ENCODE measurements around the gene PON2. TPM values are rescaled to one million over a fixed set of nuclear protein-coding genes. Genes with fewer than 3 reads are reported as not detected.

Gene PON2
- total RNA-seq, 2 experiments from 2014 or later, result 6.5 to 8.6 TPM

GRCh38 chr7:95433129-95433528 is 1.7 kb downstream of the PON2 start:
- Mint-ChIP-seq H3K27me3 (peaks cover 4% of the 10 kb centered on the region), H3K36me3 (no peaks in the 10 kb centered on the region), H3K4me3 (no peak overlapping the region), H3K27ac (no peak overlapping the region), H3K4me1 (peaks cover 5% of the 10 kb centered on the region), H3K9me3 (no peaks in the 10 kb centered on the region)
- DNase-seq (no peak), ATAC-seq (ENCODE audit: low read depth) (no peak)
- POLR2A ChIA-PET, result no interaction called here

- Mint-ChIP-seq H3K9me3 (no peaks in the 10 kb centered on the region), H3K36me3 (no peaks in the 10 kb centered on the region), H3K27me3 (peaks cover 4% of the 10 kb centered on the region), H3K27ac (no peak overlapping the region), H3K4me3 (no peak overlapping the region), H3K4me1 (peaks cover 5% of the 10 kb centered on the region)
- POLR2A ChIA-PET, result no interaction called here
- DNase-seq, result no peak
- ATAC-seq (ENCODE audit: low read depth), result no peak
These were observed 2.2 kb downstream of the PON2 start for GRCh38 chr7:95432606-95433005.

DNA sequence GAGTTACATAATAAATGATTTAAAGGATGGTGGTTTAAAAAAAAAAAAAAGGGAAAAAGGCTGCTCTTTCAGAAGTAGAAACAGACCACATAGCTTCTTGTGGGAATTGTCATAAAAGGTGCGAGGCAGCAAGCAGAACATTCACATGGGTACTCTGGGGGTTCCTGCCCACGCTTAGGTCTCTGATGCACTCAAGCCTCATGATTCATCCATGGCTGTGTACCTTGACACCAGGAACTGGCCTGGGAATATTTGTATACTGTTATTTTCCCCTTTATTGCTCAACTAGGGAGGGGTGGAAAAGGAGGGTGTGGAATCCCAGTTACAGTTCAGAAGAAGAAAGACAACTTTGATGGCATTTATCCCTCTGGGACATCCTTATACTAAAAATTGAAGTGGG is 4.0 kb downstream of the PON2 start:
- no peaks in the 10 kb centered on the region for H3K9me3 Mint-ChIP-seq
- H3K4me3 Mint-ChIP-seq, result no peak overlapping the region
- H3K4me1 Mint-ChIP-seq, result peaks cover 5% of the 10 kb centered on the region
- H3K27ac Mint-ChIP-seq, result no peak overlapping the region
- DNase-seq (no peak), ATAC-seq (ENCODE audit: low read depth) (no peak)
- peaks cover 1% of the 10 kb centered on the region for H3K27me3 Mint-ChIP-seq
- H3K36me3 Mint-ChIP-seq, result no peaks in the 10 kb centered on the region
- POLR2A ChIA-PET, result no interaction called here

DNA sequence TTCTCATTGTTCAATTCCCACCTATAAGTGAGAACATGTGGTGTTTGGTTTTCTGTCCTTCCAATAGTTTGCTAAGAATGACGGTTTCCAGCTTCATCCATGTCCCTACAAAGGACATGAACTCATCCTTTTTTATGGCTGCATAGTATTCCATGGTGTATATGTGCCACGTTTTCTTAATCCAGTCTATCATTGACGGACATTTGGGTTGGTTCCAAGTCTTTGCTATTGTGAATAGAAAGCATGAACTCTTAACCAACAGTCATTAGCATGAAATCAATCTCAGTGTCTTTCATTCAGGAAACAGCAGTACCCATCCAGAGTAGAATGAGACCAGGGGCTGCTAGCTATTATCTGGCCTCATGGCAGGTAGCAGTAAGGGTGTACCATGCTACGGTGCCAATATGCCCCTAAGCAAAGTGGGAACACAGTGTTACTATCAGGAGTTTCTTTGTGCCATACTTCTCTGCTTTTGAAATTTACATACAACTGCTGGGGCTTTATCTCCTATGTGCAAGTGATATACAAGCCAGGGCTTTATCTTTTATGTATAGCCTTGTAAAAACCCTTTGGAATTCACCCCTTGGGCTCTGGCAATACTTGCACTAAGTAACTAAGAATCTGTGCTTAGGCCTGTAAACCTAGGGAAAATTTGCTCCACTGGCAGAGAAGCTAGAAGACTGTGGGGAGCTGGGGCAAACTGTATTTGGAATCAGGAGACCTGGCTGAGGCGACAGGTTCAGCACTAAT is 5.4 kb downstream of the PON2 start:
- ATAC-seq (ENCODE audit: low read depth), result no peak
- Mint-ChIP-seq H3K4me3 (no peak overlapping the region), H3K27me3 (peaks cover 1% of the 10 kb centered on the region), H3K27ac (no peak overlapping the region), H3K36me3 (no peaks in the 10 kb centered on the region), H3K9me3 (no peaks in the 10 kb centered on the region), H3K4me1 (no peaks in the 10 kb centered on the region)
- POLR2A ChIA-PET, result interaction anchor here (0.6 kb wide), 1 partner anchor 17 kb away, joined by 3 read pairs; no protein-coding TSS in a partner anchor
- no peak for DNase-seq

DNA sequence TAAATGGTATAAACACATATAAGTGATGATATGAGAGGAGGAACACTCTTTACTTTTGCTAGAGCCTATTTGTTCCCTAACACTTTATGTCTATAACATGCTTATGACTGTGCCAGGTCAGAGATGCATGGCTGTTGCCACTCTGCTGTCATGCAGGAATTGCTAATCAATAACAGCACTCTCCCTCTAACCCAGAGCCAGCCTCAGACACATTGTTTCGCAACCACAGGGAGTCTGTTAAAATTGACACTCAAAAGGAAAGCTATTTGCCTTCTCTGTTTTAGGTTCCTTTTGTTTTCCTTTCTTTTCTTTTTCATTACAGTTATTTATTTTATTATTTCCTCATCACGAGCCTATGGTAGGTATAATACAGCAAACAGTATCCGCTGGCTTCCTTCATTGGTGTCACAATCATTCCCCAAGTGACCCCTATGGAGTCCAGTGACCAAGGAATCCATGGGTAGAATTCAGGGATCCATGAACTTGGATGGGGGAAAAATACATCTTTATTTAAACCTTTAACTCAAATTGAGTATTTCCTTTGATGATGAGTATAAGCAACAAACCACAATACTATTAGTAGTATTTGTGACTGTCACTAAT is 6.8 kb downstream of the PON2 start:
- POLR2A ChIA-PET, result no interaction called here
- ATAC-seq (ENCODE audit: low read depth) (no peak), DNase-seq (no peak)
- H3K27ac Mint-ChIP-seq, result no peak overlapping the region
- H3K9me3 Mint-ChIP-seq, result no peaks in the 10 kb centered on the region
- H3K4me1 Mint-ChIP-seq, result no peaks in the 10 kb centered on the region
- peaks cover 3% of the 10 kb centered on the region for H3K36me3 Mint-ChIP-seq
- H3K27me3 Mint-ChIP-seq, result no peaks in the 10 kb centered on the region
- H3K4me3 Mint-ChIP-seq, result no peak overlapping the region

GRCh38 chr7:95427166-95427565 is 7.7 kb downstream of the PON2 start:
- Mint-ChIP-seq H3K27me3 (no peaks in the 10 kb centered on the region), H3K27ac (no peak overlapping the region), H3K9me3 (no peaks in the 10 kb centered on the region), H3K36me3 (peaks cover 3% of the 10 kb centered on the region), H3K4me3 (no peak overlapping the region), H3K4me1 (no peaks in the 10 kb centered on the region)
- ATAC-seq (ENCODE audit: low read depth) (no peak), DNase-seq (no peak)
- POLR2A ChIA-PET, result no interaction called here

DNA sequence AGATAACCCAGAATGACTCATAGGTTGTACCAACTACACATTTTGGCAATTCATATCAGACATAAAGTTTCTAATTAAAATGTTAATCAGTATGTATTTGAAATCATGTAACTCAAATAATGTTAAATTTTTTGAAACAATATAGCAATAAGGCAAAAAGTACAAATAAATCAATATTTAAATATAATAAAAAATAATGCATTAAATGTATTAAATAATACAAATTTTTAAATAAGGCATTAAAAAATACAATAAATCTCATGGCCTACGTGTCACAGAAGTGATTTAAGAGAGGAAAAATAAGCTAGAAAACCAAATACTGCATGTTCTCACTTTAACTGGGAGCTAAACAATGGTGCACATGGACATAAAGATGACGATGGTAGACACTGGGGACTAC is 9.1 kb downstream of the PON2 start:
- Mint-ChIP-seq H3K36me3 (peaks cover 3% of the 10 kb centered on the region), H3K4me1 (no peaks in the 10 kb centered on the region), H3K27me3 (no peaks in the 10 kb centered on the region), H3K27ac (no peak overlapping the region), H3K4me3 (no peak overlapping the region), H3K9me3 (no peaks in the 10 kb centered on the region)
- ATAC-seq (ENCODE audit: low read depth) (no peak), DNase-seq (no peak)
- POLR2A ChIA-PET, result no interaction called here

- Mint-ChIP-seq H3K27ac (no peak overlapping the region), H3K36me3 (peaks cover 3% of the 10 kb centered on the region), H3K4me1 (no peaks in the 10 kb centered on the region), H3K9me3 (no peaks in the 10 kb centered on the region), H3K27me3 (no peaks in the 10 kb centered on the region), H3K4me3 (no peak overlapping the region)
- DNase-seq (no peak), ATAC-seq (ENCODE audit: low read depth) (no peak)
- POLR2A ChIA-PET, result no interaction called here
These were observed 10.1 kb downstream of the PON2 start for GRCh38 chr7:95424716-95425115.

- no peaks in the 10 kb centered on the region for H3K4me1 Mint-ChIP-seq
- POLR2A ChIA-PET, result no interaction called here
- no peak overlapping the region for H3K27ac Mint-ChIP-seq
- no peak overlapping the region for H3K4me3 Mint-ChIP-seq
- peaks cover under 1% of the 10 kb centered on the region for H3K27me3 Mint-ChIP-seq
- H3K9me3 Mint-ChIP-seq, result no peaks in the 10 kb centered on the region
- no peak for ATAC-seq (ENCODE audit: low read depth)
- peaks cover 3% of the 10 kb centered on the region for H3K36me3 Mint-ChIP-seq
- DNase-seq, result no peak
These were observed 12.9 kb downstream of the PON2 start for GRCh38 chr7:95421847-95422444.

DNA sequence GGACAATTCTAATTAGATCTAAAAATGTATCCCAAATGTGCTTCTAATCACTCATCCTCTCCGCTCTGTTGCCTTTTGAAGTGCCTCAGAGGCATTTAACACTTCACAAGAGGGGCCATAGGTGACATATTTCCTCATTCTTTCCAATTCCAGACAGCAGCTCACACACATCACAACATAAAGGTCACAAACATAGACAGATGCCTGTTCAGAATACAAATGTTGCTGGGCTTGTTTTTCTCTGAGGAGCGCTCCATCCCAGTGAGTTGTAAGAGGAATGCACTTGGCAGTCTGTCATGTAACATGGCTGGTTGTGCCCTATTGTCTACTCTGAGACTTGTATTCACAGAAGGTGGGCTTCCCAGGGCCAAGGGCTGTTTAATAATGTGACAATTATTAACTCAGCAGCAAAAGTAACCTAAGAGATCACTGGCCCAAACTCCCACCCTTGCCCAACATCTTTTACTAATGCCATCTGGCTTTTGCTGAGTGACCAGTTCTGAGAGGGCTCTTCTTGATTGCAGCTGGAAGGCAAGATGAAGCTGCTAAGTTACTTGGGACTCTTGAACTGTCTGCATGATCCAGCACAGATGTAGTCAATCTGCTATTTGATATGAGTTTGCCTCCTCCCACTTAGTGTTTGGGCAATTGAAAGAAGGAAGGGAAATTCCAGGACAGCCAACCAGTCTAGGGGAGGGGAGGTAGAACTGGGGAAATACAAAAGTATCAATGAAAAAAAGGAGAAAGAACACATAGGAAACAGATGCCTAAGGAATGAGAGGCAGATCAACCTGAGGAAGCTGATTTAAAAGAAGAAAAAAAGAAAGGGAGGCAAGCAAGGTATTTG is 13.6 kb downstream of the PON2 start:
- Mint-ChIP-seq H3K27ac (no peak overlapping the region), H3K9me3 (no peaks in the 10 kb centered on the region), H3K36me3 (peaks cover 3% of the 10 kb centered on the region), H3K4me1 (no peaks in the 10 kb centered on the region), H3K27me3 (peaks cover 2% of the 10 kb centered on the region), H3K4me3 (no peak overlapping the region)
- DNase-seq, result no peak
- POLR2A ChIA-PET, result no interaction called here
- ATAC-seq (ENCODE audit: low read depth), result no peak

GRCh38 chr7:95412075-95412474 is 22.8 kb downstream of the PON2 start:
- Mint-ChIP-seq H3K27me3 (peaks cover 4% of the 10 kb centered on the region), H3K27ac (no peak overlapping the region), H3K4me3 (no peak overlapping the region), H3K9me3 (no peaks in the 10 kb centered on the region), H3K4me1 (no peaks in the 10 kb centered on the region), H3K36me3 (peaks cover 2% of the 10 kb centered on the region)
- ATAC-seq (ENCODE audit: low read depth), result no peak
- DNase-seq, result no peak
- POLR2A ChIA-PET, result no interaction called here

DNA sequence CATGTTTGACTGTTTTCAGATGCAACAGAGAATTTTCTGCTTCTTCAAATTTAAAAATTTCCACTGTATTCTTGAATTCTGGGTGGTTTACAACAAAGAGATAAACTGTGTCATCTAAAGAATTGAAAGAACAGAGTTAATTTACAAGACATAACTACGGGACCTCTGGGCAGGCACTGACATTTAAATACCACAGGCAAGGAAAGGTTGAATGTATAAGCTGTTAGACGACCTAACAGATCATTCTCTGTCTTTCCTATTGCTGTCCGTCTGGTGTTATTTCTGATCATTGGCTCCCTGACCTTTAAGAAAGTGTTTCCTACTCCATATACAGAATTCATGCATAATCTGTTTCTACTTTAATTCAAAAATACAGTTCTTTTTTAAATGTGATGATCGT is 23.2 kb downstream of the PON2 start:
- Mint-ChIP-seq H3K9me3 (no peaks in the 10 kb centered on the region), H3K4me3 (no peak overlapping the region), H3K27me3 (peaks cover 2% of the 10 kb centered on the region), H3K36me3 (peaks cover 2% of the 10 kb centered on the region), H3K27ac (no peak overlapping the region), H3K4me1 (no peaks in the 10 kb centered on the region)
- DNase-seq (no peak), ATAC-seq (ENCODE audit: low read depth) (no peak)
- POLR2A ChIA-PET, result no interaction called here

GRCh38 chr7:95411036-95411435 is 23.8 kb downstream of the PON2 start:
- no peak for DNase-seq
- H3K27ac Mint-ChIP-seq, result no peak overlapping the region
- peaks cover under 1% of the 10 kb centered on the region for H3K36me3 Mint-ChIP-seq
- no peaks in the 10 kb centered on the region for H3K9me3 Mint-ChIP-seq
- POLR2A ChIA-PET, result no interaction called here
- ATAC-seq (ENCODE audit: low read depth), result no peak
- H3K4me1 Mint-ChIP-seq, result no peaks in the 10 kb centered on the region
- H3K4me3 Mint-ChIP-seq, result no peak overlapping the region
- H3K27me3 Mint-ChIP-seq, result peaks cover 2% of the 10 kb centered on the region
